Gastroesophageal sphincter (tissue), 3 donors: Measurements from ENCODE around the gene TMEM54.

Experiments
- CTCF ChIP-seq, 4 experiments: fragments of 200-600 bp in 2 of 4; fragments of 450-650 bp in 2 of 4; sonication (generic) in 1 of 4; IDR thresholded peaks; one replicate each; pipeline ENCODE4 v1.5.1; 2017 to 2019; ENCODE audit warnings: antibody characterized with exemption in 4 of 4, mild to moderate bottlenecking in 2 of 4, moderate library complexity in 2 of 4
- EP300 ChIP-seq: sonication (generic); formaldehyde crosslinking; IDR thresholded peaks from one replicate; pipeline ENCODE4 v1.6.1; 2017; ENCODE audit warnings: antibody characterized with exemption, mild to moderate bottlenecking
- POLR2A ChIP-seq, 2 donors: fragments of 450-650 bp; IDR thresholded peaks; one replicate each; pipeline ENCODE4 v1.6.1; 2017; ENCODE audit warnings: antibody characterized with exemption in 2 of 2, mild to moderate bottlenecking in 2 of 2, moderate library complexity in 1 of 2
- POLR2AphosphoS5 ChIP-seq: sonication (generic); formaldehyde crosslinking; IDR thresholded peaks from one replicate; pipeline ENCODE4 v1.6.1; 2017; ENCODE audit warnings: antibody characterized with exemption

GRCh38 chr1:32937061-32937460, 35.9 kb upstream of the TMEM54 start:
- TF ChIP-seq CTCF (IDR thresholded peaks at IDR 0.05) (no peak), POLR2A (IDR thresholded peaks at IDR 0.05) (no peak), POLR2AphosphoS5 (no peak), EP300 (no peak)
